Measurements from ENCODE around the gene PRUNE2.

Gene PRUNE2

DNA sequence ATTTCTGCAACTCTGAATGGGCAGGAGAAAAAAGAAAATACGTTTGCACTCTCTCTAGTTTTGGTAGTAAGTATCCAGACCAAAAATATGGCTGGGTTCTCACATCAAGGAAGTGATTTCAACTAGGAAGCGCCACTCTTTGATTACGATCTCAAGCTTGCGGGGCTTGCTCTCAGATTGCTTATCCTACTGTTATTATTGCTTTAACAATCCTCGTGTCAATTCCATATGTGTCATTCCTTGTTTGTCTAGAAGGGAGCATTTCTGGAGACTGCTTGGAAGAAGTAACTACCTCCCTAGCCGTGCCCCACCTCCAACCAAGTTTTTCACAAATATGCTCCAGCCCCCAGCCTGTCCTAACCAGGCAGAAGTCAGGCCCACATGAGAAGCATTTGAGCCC is 3.5 kb downstream of the PRUNE2 start:
- DNase-seq (ENCODE audit: low read depth) = no peak

GRCh38 chr9:76901801-76902200 is 4.1 kb downstream of the PRUNE2 start:
- no peak for DNase-seq (ENCODE audit: low read depth)

DNA sequence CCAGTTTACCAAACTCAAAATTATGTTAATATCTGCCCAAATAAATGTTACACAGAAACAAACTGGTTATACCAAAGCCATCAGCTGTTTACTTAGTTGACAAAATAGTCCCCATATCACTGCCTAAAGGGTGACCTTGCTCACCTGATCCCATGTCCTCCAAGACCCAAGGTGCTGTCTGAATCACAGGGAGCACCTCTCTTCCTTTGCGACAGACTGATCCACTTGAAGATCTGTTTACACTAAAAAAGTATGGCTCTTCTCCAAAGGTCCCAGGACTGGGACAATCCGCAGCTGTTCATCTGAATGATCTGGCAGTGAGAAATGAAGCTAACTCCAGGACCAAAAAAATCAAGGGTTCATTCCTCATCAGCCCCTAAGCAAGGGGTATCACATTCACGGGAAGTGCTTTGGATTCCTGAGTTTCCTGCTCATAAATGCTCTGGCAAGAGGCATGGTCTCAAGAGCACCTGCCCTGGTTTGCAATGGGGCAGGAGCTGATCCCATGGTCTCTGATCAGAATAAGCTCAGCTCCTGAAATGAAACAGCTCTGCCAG is 5.0 kb downstream of the PRUNE2 start:
- DNase-seq (ENCODE audit: low read depth) = no peak

GRCh38 chr9:76898786-76899185 is 7.1 kb downstream of the PRUNE2 start:
- no peak for DNase-seq (ENCODE audit: low read depth)

DNA sequence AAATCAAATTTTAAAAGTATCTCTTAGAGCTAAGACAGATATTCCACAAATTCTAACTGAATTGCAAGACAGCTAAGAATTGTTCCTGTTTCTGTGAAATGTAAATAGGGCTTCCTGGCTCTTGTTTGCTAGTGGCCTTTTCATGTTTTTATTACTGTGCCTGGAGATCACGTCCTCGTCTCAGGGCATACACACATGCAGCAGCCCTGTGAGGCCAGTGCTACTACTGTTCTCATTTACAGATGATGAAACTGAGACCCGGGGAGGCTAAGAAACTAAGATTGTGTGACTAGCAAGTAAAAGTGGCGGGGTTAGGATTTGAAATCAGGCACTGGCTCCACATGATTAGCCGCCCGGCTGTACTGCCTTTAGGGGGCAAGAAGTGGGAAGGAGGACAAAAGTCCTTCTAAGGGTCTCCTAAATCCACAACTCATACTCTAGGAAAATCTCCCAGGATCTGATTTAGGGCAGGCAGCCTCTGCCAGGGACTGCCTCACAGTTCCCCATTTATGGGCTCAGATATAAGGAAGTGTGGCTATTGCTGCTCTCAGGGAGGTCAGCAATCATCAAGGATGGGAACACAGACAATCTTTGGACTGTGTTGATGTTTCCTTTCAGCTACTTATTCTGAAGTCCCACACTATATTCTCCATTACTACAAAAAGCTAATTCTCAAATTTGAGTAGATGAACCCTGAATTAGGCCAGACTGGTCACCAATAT is 7.9 kb downstream of the PRUNE2 start:
- no peak for DNase-seq (ENCODE audit: low read depth)

- DNase-seq (ENCODE audit: low read depth) = no peak
Measured at GRCh38 chr9:76896035-76896434, 9.9 kb downstream of the PRUNE2 start.

- no peak for DNase-seq (ENCODE audit: low read depth)
Measured at GRCh38 chr9:76895186-76895585, 10.7 kb downstream of the PRUNE2 start.

DNA sequence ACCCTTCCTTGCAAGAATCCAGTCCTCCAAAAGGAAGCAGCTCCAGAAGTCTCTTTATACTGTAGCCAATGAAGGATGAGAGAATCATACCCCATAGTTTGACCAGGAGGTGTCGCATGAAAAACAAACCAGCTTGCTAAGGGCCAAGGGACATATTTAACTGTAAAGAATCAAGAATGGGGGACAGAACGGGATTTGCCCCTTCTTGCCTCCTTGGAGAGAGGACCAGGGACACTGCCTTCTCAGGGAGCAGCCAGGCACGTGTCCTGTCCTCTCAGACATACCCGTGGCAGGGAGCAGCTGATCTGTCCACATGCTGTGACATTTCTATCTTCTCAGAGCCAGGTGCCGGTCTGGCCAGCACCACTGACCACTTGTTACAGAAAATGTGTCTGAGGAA is 11.7 kb downstream of the PRUNE2 start:
- DNase-seq (ENCODE audit: low read depth) = no peak

DNA sequence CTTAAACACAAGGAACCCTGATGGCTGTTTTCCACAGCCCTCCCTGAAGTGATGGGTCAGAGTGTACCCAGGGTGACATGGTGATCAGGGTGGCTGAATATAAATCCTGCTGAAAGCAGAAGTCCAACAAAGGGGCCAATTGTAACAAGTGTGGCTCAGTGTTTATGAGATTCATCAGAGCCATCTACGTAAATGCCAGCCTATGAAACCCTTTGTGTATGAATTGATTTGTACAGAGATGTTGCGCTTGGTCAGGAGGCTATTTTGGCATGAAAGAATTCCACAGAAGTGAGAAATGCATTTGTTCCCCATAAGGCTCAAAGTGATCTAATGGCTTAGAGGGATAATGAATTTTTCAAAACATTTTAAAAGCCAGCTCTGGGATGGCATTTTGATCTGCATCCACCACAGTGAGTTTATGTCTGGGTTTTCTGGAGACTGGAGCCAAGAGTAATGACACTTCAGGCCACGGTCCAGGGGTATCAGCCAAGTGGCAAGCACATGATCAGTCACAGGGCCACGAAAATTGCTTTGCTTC is 12.4 kb downstream of the PRUNE2 start:
- no peak for DNase-seq (ENCODE audit: low read depth)

GRCh38 chr9:76891874-76892273 is 14.0 kb downstream of the PRUNE2 start:
- no peak for DNase-seq (ENCODE audit: low read depth)

GRCh38 chr9:76891279-76891678 is 14.6 kb downstream of the PRUNE2 start:
- DNase-seq (ENCODE audit: low read depth) = no peak

DNA sequence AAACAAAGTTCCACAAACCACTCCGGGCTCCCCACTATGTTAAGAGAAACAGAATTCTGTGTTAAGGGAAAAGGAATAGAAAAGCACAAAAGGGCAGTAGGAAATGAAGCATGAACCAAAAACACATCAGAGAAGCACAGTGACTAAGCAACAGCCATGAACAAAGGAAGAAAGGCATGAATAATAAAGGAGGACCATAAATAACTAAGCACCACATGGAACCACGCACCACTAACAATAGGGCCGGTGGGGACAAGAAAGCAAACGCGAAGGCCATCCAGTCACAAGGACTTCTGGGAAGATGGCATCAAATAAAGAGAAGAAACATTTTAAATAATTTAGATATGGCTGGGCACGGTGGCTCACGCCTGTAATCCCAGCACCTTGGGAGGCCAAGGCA is 18.0 kb downstream of the PRUNE2 start:
- DNase-seq (ENCODE audit: low read depth) = no peak

- no peak for DNase-seq (ENCODE audit: low read depth)
Measured at GRCh38 chr9:76887003-76887821, 18.7 kb downstream of the PRUNE2 start.

- DNase-seq (ENCODE audit: low read depth) = no peak
Measured at GRCh38 chr9:76886318-76886717, 19.6 kb downstream of the PRUNE2 start.

GRCh38 chr9:76884823-76885222 is 21.1 kb downstream of the PRUNE2 start:
- DNase-seq (ENCODE audit: low read depth) = no peak

DNA sequence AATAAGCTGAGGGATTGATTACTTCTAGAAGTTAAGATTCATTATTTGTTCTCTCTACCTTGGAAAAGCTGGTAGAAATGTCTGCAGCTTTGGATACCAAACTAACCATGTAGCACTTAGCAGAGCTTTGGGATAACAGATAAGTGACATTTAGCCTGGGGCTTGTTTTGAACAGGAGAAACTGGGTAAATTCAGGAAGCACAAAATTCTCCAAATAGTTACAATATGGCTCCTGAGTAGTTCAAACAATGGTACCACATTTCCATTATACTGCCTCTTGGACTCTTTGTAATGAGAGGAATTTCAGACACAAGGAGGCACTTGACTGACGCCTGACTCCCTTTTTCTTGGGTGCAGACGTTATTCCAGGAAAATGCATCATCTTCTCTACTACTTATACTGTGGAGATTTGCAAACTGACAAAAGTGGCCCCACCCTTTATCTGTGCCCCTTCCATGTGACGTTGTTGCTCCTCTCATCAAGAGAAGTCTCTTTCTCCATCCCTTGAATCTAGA is 22.5 kb downstream of the PRUNE2 start:
- DNase-seq (ENCODE audit: low read depth) = no peak

DNA sequence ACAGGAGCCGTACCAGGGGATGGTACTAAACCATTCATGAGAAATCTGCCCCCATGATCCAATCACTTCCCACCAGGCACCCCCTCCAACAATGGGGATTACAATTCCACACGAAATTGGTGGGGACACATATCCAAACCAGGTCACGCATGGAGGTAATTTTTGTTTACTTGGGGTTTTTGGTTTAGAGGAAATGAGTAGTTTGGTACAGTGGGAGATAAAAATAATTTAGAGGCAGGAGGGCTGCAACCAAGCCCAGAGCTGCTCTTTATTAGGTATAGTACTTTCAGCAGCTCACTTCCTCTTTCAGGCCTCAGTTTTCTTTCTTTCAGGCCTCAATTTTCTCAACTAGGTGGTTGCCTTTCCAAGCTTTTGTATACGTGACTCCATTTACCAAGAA is 23.2 kb downstream of the PRUNE2 start:
- DNase-seq (ENCODE audit: low read depth) = no peak

- no peak for DNase-seq (ENCODE audit: low read depth)
Measured at GRCh38 chr9:76880210-76880609, 25.7 kb downstream of the PRUNE2 start.

- DNase-seq (ENCODE audit: low read depth) = no peak
Measured at GRCh38 chr9:76878933-76879332, 27.0 kb downstream of the PRUNE2 start.

DNA sequence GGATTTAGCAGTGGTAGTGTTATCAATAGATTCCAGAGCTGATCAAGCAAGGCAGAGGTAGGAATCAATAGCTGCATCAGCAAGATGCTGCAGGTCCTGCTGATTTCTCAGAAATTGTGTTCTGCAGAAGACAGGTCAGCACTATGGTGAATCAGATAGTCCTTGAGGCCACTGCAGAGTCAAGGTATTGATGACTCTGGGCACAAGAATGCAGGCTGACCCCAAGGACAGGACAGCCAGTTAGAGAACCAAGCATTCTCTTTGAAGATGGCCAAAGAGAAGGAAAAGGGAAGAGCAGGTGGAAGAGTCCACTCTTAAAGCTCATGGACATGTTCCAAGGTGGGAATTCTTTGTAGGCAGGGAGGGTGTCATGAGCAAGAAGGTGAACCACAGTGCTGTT is 28.0 kb downstream of the PRUNE2 start:
- no peak for DNase-seq (ENCODE audit: low read depth)

DNA sequence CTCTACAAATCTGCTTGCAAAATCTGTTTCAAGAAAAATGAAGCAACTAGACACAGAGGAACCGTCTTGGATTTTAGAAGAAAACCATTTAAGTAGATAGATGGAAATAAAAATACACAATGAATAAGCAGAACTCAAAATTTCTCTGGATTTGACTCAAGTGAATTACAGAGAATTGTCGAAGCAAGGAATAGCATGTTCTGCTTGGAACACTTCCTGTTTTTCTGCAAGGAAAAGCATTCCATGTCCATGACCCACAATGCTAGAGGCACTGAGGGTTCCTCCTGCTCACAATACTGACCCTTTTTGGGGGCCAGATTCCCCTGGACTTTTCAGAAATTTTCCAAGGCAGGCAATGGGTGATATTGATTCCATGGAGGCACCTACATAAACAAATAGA is 29.8 kb downstream of the PRUNE2 start:
- DNase-seq (ENCODE audit: low read depth) = no peak

DNA sequence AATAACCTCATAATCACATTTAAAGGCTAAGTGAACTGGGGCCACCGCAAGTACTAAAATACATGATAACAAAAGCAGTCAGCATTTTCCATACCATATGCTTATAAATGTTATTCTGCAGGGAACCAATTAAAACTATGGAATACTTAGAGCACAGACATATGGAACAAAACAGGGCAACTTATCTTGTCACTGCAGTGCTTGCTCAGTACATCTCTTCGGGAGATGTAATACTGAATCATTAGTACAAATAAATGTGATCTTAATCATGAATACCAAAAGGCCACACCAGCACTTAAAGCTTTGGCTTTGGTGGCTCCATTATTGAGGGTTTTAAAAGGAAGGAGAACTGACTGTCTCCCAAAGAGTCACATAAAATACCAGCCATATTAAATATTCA is 32.1 kb downstream of the PRUNE2 start:
- no peak for DNase-seq (ENCODE audit: low read depth)
